IMR-90 (cell line): ENCODE measurements around the gene SH3RF3.

ENCODE experiments used
- CTCF ChIP-seq: conservative IDR thresholded peaks from 2 replicates; pipeline ENCODE4 v1.5.1; 2012; ENCODE audit warnings: mild to moderate bottlenecking, low read depth, low read length, improper control_type of control experiment
- RFX5 ChIP-seq: IDR thresholded peaks from 2 replicates; pipeline ENCODE4 v1.8.0; 2012; ENCODE audit warnings: low read depth, mild to moderate bottlenecking, low read length, moderate library complexity
- SMC3 ChIP-seq: fragments of 150-350 bp; IDR thresholded peaks from 2 replicates; pipeline ENCODE4 v1.6.1; 2016; ENCODE audit warnings: low read depth, mild to moderate bottlenecking, antibody characterized with exemption, low read length, moderate library complexity

- TF ChIP-seq CTCF (no peak), SMC3 (no peak), RFX5 (no peak)
Observed at GRCh38 chr2:109177635-109178034, 48.6 kb downstream of the SH3RF3 start.
